GM19043 (cell line): ENCODE results near the gene BMERB1.
"Not testable (repeated sequence)": the region's sequence is repeated elsewhere in the genome, so short reads cannot be mapped to it uniquely, and the experiment has no call there.

Source experiments
- ATAC-seq: cut with Tn5 transposase; IDR thresholded peaks from one replicate; pipeline ENCODE4 v1.9.1; 2021; ENCODE audit warnings: low read depth; ENCODE audit not compliant: unreplicated experiment

BMERB1 gene

DNA sequence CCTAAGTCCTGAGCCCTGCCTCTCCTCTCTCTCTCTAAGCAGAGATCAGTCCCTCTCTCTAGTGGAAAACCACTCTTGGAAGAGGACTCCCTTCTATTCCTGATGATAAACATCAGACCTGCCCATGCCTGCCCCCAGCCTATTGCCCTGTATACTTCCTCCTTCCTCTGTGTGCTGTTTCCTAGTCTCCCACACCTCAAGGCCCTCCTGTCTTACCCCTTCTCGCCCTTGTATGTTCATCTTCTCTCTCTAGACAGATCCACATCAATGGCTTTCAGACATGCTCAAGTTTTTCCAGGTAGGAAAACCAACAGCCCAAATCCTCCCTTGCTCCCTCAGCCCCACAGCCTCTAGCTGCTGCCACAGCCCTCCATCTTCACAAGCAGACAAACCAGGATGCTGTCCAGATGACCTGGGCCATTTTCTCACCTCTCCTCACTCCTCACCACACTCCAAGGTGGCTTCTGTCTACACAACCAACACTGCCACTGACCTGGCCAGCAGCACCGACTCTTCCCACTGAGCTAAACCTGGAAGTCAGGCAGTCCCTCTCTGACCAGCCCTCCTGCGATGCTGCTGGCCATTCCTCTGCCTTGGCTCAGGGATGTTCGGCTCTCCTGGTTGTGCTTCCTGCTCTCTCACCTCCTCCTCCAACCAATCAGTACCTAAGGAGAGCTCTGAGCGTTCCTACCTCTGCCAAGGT lies 172.3 kb downstream of the BMERB1 start:
- ATAC-seq, result no peak

DNA sequence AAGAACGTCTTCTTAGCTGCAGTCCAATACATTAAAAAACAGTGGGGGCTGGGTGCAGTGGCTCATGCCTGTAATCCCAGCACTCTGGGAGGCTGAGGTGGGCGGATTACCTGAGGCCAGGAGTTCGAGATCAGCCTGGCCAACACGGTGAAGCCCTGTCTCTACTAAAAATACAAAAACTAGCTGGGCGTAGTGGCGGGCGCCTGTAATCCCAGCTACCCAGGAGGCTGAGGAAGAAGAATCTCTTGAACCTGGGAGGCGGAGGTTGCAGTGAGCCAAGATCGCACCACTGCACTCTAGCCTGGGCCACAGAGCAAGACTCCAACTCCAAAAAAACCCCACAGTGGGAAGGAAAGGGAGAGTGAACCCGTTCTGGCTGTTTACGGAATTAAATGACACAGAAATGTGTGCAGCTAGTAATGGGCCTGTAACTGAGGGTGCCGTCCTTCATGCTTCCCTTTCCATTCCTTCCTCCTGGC lies 172.9 kb downstream of the BMERB1 start:
- ATAC-seq, result not testable (repeated sequence)

GRCh38 chr16:15607700-15608396 lies 173.5 kb downstream of the BMERB1 start:
- ATAC-seq, result no peak

DNA sequence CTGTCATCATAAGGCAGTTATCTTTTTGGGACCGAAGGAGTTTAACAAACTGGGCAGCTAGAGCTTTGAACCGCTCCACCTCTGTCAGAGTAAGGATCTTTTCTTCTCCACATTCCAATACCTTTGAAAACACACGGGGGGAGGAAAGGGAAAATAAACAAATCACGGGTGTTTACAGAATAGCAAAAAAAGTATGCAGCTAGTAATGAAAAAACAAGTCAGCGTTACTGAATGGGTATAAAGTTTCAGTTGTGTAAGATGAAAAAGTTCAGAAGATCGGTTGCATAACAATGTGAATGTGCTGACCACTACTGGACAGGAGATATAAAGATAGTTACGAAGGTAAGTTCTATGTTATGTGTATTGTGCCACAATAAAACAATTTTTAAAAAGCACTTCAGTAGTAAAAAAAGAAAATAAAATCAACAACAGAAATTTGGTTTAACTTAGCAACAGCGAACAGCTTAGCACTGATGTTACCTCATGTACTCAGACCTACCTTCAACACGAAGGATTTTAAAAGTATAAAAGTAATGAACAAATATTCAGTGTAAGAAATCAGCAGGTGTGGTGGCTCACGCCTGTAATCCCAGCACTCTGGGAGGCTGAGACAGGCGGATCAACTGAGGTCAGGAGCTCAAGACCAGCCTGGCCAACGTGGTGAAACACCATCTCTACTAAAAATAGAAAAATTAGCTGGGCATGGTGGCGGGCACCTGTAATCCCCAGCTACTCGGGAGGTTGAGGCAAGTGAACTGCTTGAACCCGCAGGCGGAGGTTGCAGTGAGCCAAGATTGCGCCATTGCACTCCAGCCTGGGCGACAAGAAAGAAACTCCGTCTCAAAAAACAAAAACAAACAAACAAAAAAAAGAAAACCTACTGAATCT lies 174.3 kb downstream of the BMERB1 start:
- no peak for ATAC-seq

DNA sequence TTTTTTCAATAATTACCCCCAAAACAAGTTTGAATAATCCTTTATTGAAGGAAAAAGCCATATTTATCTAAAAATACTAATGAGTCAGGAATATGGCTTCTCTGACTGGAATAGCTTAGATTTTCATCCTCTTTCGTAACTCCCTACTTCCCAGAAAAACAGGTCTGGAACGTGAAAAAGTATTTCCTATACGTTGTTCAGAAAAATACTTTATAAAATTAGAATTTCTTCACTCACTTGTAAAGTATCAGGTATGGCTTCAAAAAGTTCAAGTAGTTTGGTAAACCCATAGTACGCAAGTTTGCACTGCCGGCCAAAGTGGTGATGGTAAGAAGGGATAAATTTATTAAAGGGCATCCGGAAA lies 174.9 kb downstream of the BMERB1 start:
- no peak for ATAC-seq

DNA sequence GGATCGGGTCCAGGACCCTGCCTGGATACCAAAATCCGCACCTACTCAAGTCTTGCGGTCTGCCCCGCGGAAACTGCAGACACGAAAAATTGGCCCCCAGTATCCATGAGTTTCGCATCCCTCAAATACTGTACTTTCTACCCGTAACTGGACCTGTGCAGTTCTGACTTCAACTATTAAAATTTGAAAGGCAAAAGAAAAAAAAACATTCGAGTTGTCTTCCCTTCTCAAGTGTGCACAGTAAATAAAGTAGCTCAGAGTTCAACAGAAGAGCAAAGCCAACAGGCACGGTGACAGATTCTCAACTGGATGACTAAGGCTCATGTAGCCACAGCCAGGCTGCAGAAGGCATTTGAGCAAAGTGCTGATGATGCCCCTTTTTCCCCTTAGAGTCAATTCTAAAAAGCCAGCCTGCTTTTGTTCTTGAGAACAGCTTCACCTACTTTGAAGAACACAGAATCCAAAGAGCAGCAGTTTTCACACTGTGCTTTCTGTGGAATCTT lies 176.0 kb downstream of the BMERB1 start:
- ATAC-seq, result no peak

DNA sequence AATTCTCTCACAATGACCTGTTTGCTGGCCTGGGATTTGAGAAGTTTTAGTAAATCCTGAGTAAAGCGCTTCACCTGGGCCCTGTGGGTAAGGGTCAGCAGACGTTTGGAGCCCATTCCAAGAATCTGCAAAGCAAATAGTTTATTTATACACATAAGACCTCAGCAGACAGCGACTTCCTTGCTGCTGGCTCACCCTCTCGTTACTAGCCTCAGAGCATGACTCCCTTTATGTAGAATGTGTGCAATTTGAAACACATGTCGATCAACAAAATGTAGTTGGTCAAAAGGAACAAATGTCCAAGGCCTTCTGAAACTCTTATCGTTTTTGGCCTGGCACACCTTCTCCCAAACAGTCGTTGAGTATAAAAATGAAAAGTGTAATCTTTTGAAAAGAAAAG lies 177.2 kb downstream of the BMERB1 start:
- ATAC-seq, result no peak

- no peak for ATAC-seq
Observed at GRCh38 chr16:15613676-15614075, 179.3 kb downstream of the BMERB1 start.

DNA sequence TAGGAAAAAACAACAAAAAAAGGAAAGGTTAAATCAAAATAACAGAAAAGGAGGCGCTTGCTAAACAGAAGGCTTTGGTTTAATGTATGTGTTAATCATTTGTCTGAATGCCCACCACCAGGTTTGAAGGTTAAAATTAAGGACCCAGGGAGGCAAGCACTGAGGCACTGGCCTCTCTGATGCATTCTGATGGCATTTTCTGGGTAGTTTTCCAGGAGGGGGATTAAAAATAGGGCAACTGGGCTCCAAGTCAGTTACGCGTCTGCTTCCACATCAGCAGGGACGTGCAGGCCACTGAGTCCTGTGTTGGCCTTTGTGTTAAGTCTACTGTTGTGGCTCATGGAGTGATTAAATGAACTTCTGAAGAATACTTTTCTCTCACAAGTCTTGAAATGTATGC lies 181.6 kb downstream of the BMERB1 start:
- ATAC-seq, result no peak

- no peak for ATAC-seq
Observed at GRCh38 chr16:15616475-15617165, 182.2 kb downstream of the BMERB1 start.

- ATAC-seq, result no peak
Observed at GRCh38 chr16:15617901-15618300, 183.5 kb downstream of the BMERB1 start.

DNA sequence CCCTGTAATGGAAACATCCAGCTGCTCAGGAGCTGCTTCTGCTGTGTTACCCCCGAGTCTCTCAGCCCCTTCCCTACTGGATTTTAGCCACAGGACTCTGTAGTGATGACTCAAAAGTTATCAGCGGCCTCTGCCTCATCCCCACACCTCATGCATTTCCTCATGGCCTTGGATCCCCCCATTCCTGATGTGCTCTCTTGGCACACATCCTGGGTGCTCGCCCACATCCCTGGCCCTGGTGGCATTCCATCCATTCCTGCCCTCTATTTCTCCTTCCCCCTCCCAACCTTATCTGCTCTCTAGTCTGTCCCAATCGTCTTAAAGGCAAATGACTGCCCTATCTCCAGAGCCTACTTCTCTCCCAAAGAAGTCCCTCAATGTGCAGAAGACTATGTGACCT lies 184.0 kb downstream of the BMERB1 start:
- no peak for ATAC-seq

DNA sequence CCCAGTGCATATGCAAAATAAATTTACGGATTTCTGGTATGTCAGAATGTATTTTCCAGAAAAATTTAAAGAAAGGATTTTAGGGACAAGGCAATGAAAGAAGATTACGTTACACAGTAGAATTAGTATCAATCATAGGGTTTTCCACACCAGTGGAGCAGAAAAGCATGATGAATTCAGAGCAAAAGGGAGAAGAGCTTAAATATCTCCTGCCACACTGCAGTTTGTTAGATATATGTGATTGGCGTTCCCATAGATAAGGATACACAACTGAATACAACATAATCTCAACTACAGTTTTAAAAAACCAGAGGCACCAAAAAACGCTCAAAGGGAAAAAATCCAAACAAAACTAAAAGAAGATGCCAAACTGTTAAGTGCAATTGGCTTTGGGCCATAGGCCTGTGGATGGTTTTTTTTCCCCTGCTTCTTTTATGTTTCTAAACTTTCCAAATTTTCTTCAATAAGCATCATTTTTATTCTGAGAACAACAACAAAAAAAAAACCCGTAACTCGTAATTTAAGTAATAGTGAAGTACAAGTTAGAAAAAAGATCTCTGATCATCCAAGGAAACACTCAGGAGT lies 186.3 kb downstream of the BMERB1 start:
- no peak for ATAC-seq

DNA sequence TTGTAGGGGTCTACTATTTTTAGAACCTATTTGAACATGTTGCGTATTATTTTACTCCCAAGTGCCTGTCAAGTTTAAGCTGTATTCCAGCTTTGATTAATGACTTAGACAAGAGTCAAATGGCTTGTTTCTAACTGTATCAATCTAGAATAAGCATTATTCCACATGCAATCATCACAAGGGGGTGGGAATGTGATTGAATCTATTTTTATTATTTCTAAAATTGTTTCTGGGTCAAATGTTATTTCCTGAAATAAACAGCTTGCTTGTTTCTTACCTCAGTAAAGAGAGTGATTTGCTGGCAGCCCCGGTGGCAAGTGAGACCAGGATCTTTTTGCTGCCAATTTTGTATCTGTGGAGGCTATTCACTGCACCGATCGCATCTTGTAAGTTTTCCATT lies 187.1 kb downstream of the BMERB1 start:
- no peak for ATAC-seq

DNA sequence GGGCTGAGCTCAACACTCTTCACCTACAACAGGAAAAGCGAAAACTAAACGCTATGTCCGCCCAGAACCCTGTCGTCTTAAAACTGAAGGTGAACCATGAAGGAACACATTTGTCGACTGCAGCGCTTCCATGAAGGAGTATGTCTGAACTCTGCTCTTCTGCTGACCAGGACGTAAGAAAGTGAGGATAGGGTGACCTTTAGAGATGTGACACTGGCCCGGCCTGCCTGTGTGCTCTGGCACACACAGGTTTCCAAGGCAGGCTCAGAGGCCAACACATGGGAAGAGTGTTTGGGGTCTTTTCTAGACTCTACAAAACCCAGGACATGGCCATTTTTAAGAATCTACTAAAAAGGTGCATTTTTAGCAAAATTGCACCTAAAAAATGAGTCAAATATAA lies 187.5 kb downstream of the BMERB1 start:
- no peak for ATAC-seq

DNA sequence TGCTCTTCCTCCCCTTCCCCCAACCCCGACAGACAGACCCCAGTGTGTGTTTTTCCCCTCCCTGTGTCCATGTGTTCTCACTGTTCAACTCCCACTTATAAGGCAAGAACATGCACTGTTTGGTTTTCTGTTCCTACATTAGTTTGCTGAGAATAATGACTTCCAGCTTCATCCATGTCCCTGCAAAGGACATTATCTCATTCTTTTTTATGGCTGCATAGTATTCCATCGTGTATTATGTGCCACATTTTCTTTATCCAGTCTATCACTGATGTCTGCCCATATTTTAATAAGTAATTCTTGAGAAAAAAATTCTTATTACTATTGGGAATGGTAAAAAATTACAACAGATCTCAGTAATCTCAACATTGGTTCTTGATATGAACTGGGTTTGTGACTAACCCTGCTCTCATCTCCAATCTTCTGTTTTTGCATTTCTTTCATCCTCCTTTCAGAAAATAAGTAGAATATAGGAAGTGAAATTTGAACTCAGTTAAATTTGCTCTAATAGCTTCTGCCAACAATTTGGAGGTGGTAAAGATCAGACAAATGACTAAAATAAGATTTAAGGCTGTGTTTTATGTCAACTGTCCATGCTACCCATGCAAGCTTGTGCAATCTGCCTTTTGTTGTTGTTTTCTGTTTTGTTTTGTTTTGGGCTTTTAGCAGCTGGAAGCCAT lies 197.5 kb downstream of the BMERB1 start:
- no peak for ATAC-seq

- ATAC-seq, result no peak
Observed at GRCh38 chr16:15635926-15636325, 201.5 kb downstream of the BMERB1 start.

- ATAC-seq, result no peak
Observed at GRCh38 chr16:15636392-15636873, 202.0 kb downstream of the BMERB1 start.
